ENCODE data around the gene HDAC4.
"Not testable (repeated sequence)": the region's sequence is repeated elsewhere in the genome, so short reads cannot be mapped to it uniquely, and the experiment has no call there.

DNA sequence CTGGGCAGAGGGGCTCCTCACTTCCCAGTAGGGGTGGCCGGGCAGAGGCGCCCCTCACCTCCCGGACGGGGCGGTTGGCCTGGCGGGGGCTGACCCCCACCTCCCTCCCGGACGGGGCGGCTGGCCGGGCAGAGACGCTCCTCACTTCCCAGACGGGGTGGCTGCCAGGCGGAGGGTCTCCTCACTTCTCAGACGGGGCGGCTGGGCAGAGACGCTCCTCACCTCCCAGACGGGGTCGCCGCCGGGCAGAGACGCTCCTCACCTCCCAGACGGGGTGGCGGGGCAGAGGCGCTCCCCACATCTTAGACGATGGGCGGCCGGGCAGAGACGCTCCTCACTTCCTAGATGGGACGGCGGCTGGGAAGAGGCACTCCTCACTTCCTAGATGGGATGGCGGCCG is 48.6 kb upstream of the HDAC4 start:
- TF ChIP-seq, protein P1, sequence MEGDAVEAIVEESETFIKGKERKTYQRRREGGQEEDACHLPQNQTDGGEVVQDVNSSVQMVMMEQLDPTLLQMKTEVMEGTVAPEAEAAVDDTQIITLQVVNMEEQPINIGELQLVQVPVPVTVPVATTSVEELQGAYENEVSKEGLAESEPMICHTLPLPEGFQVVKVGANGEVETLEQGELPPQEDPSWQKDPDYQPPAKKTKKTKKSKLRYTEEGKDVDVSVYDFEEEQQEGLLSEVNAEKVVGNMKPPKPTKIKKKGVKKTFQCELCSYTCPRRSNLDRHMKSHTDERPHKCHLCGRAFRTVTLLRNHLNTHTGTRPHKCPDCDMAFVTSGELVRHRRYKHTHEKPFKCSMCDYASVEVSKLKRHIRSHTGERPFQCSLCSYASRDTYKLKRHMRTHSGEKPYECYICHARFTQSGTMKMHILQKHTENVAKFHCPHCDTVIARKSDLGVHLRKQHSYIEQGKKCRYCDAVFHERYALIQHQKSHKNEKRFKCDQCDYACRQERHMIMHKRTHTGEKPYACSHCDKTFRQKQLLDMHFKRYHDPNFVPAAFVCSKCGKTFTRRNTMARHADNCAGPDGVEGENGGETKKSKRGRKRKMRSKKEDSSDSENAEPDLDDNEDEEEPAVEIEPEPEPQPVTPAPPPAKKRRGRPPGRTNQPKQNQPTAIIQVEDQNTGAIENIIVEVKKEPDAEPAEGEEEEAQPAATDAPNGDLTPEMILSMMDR (IDR thresholded peaks at IDR 0.05): not testable (repeated sequence)
- not testable (repeated sequence) for TF ChIP-seq EZH2 (IDR thresholded peaks at IDR 0.05; ENCODE audit: borderline replicate concordance, insufficient read depth, low read depth, low read length, poor library complexity, severe bottlenecking)
